HepG2 (cell line): ENCODE data around the gene SULT1A3. TPM values are rescaled to one million over a fixed set of nuclear protein-coding genes. Genes with fewer than 3 reads are reported as not detected.
"Not testable (repeated sequence)": the region's sequence is repeated elsewhere in the genome, so short reads cannot be mapped to it uniquely, and the experiment has no call there.

Experiments used
- ATAC-seq: fragments of 200-7000 bp; cut with Tn5 transposase; 3 replicates; pipeline ENCODE4 v1.9.1; 2020; ENCODE audit warnings: mild to moderate bottlenecking, moderate library complexity
- BruUV-seq: library from RNA; stranded (reverse); fragments of 400-500 nt; replicated peaks from 2 replicates; lab custom pipeline; 2021; lab: Mats Ljungman, UMichigan
- CTCF ChIA-PET: fragments of 300-600 bp; formaldehyde crosslinking; extraction: SDS; loops from one replicate; lab custom pipeline; 2021; ENCODE audit warnings: low total read pairs, inconsistent platforms, low intra/inter-chr PET ratio; lab: Yijun Ruan, JAX
- POLR2A ChIA-PET: fragments of 350-600 bp; sonication (Branson Sonifier 250); formaldehyde crosslinking; loops from one replicate; lab custom pipeline; 2020; ENCODE audit warnings: antibody characterized with exemption, inconsistent platforms; lab: Yijun Ruan, JAX
- DNase-seq: peaks from one replicate; pipeline ENCODE4 v3.0.0-alpha.2; 2015; ENCODE audit warnings: low spot score
- FAIRE-seq: peaks from 3 replicates; lab custom pipeline; 2011; peaks lifted over from hg19 to GRCh38; lab: Jason Lieb, UNC
- H2AFZ ChIP-seq: one replicate; pipeline ENCODE4 v1.6.1; 2011; ENCODE audit warnings: low read length, inconsistent platforms
- H3K27ac ChIP-seq: fragments of 300-600 bp; 3 replicates; pipeline ENCODE4 v1.8.0; 2011; ENCODE audit warnings: mixed run types, mild to moderate bottlenecking, mixed read lengths, low read length, inconsistent platforms; ENCODE audit not compliant: insufficient read depth; ENCODE audit errors: extremely low read length
- H3K27me3 ChIP-seq, 2 experiments: fragments of 200-600 bp in 1 of 2; 2 replicates in 1 of 2; 3 replicates in 1 of 2; pipeline versions ENCODE4 v1.6.0 to v1.8.0; 2011; ENCODE audit warnings: low read length in 2 of 2, mild to moderate bottlenecking in 2 of 2, moderate library complexity in 2 of 2, inconsistent platforms in 1 of 2; ENCODE audit not compliant: insufficient read depth in 2 of 2, control insufficient read depth in 1 of 2
- H3K36me3 ChIP-seq, 2 experiments: fragments of 200-600 bp in 1 of 2; replicated peaks in 1 of 2; 2 replicates in 1 of 2; 3 replicates in 1 of 2; pipeline versions ENCODE4 v1.5.1 to v1.8.0; 2011; ENCODE audit warnings: low read length in 2 of 2, inconsistent platforms in 1 of 2; ENCODE audit not compliant: insufficient read depth in 2 of 2, control insufficient read depth in 1 of 2
- H3K4me1 ChIP-seq: 2 replicates; pipeline ENCODE4 v1.5.1; 2012; ENCODE audit warnings: low read length, inconsistent platforms; ENCODE audit not compliant: insufficient read depth
- H3K4me2 ChIP-seq: 2 replicates; pipeline ENCODE4 v1.6.0; 2011; ENCODE audit warnings: low read depth, low read length, inconsistent platforms
- H3K4me3 ChIP-seq, 3 experiments: fragments of 200-600 bp in 1 of 3; sonication (generic), shearing (Covaris generic) in 1 of 3; replicated peaks in 1 of 3; 2 replicates each; pipeline ENCODE4 v1.5.1; 2011 to 2016; ENCODE audit warnings: low read length in 3 of 3, inconsistent platforms in 2 of 3, low read depth in 2 of 3, mild to moderate bottlenecking in 2 of 3, control low read depth in 1 of 3, mixed read lengths in 1 of 3; ENCODE audit not compliant: insufficient read depth in 1 of 3
- H3K79me2 ChIP-seq: one replicate; pipeline ENCODE4 v1.6.1; 2011; ENCODE audit warnings: low read length, inconsistent platforms; ENCODE audit not compliant: insufficient read depth
- H3K9ac ChIP-seq: 2 replicates; pipeline ENCODE4 v1.6.0; 2011; ENCODE audit warnings: mild to moderate bottlenecking, low read depth, low read length, inconsistent platforms; ENCODE audit not compliant: insufficient read depth
- H3K9me3 ChIP-seq: 2 replicates; pipeline ENCODE4 v1.5.1; 2012; ENCODE audit warnings: mild to moderate bottlenecking, low read length
- H4K20me1 ChIP-seq: 2 replicates; pipeline ENCODE4 v1.6.0; 2011; ENCODE audit warnings: inconsistent platforms, mild to moderate bottlenecking, low read length, moderate library complexity; ENCODE audit not compliant: insufficient read depth
- AGO2 ChIP-seq: fragments of 200-400 bp; formaldehyde crosslinking; optimal IDR thresholded peaks from 2 replicates; pipeline ENCODE3; 2017; ENCODE audit warnings: mild to moderate bottlenecking, low read depth, low read length, moderate library complexity
- GABPA ChIP-seq, 2 experiments: IDR thresholded peaks; 2 replicates each; pipeline ENCODE4 v1.6.1; 2011 to 2016; ENCODE audit warnings: low read depth in 2 of 2, low read length in 1 of 2, missing biosample characterization in 1 of 2, missing genetic modification characterization in 1 of 2
- ZNF629 ChIP-seq: sonication (generic); formaldehyde crosslinking; conservative IDR thresholded peaks from 2 replicates; pipeline ENCODE4 v1.5.0; 2020; ENCODE audit warnings: missing genetic modification reagents
- WGBS: methylation state at CpG from one replicate; pipeline ENCODE4 v1.1.6; 2017; ENCODE audit warnings: low lambda C conversion rate; 5-methylcytosine and 5-hydroxymethylcytosine counted together
- in situ Hi-C: cut with HindIII; loops from 2 replicates; pipeline ENCODE4 v1.10.0; 2017; ENCODE audit warnings: low pct_unique_long_range_greater_than_20kb; ENCODE audit not compliant: extremely low pct_ligation_motif_present
- intact Hi-C: fragments of 100-400 bp; cut with micrococcal nuclease; formaldehyde crosslinking; loops from one replicate; pipeline ENCODE4 v1.10.0; 2022; ENCODE audit not compliant: unreplicated experiment
- polyA plus RNA-seq, 8 experiments: library from polyadenylated mRNA; depleted of rRNA in 3 of 8; stranded (reverse) in 7 of 8; unstranded in 1 of 8; fragments of >200 nt; fragmentation: Illumina TruSeq in 4 of 8; extraction: Trizol in 4 of 8; gene quantifications; 2 replicates each; pipeline versions ENCODE4 v1.2.1 to v1.2.3, GENCODE V29; 2011 to 2016; ENCODE audit warnings: low read depth in 4 of 8, missing spikeins in 1 of 8, mixed read lengths in 1 of 8; ENCODE audit not compliant: insufficient read depth in 1 of 8
- total RNA-seq, 5 experiments: library from RNA; depleted of rRNA; stranded (reverse); fragments of >200 nt; fragmentation: Illumina TruSeq; extraction: Trizol; gene quantifications; 2 replicates each; pipeline ENCODE4 v1.2.3, GENCODE V29; 2016; ENCODE audit warnings: low read depth in 1 of 5

Gene SULT1A3
- total and polyA plus RNA-seq, 2 of the 13 experiments (the other 11 are each of a cell fraction or from before 2014, with no cell fraction given) = 21.0 to 28.3 TPM

- CTCF ChIA-PET = no interaction called here
- BruUV-seq = no TSS peak
Measured at GRCh38 chr16:30187971-30188561, 11.0 kb upstream of the SULT1A3 start.

GRCh38 chr16:30191158-30191557 is 7.9 kb upstream of the SULT1A3 start:
- FAIRE-seq, H3K27me3 ChIP-seq, H3K27ac ChIP-seq, H2AFZ ChIP-seq, H4K20me1 ChIP-seq, H3K9me3 ChIP-seq, H3K4me2 ChIP-seq, CTCF ChIA-PET, H3K4me1 ChIP-seq, H3K36me3 ChIP-seq, H3K4me3 ChIP-seq, POLR2A ChIA-PET, DNase-seq, in situ Hi-C loops, BruUV-seq, intact Hi-C loops, H3K79me2 ChIP-seq, H3K9ac ChIP-seq, ATAC-seq: not testable (repeated sequence)
- WGBS = 97% methylated on average over 6 of the region's 12 CpGs

More at GRCh38 chr16:30187971-30188561, 11.0 kb upstream of the SULT1A3 start:
- Histone ChIP-seq H3K27ac (no peak overlapping the region), H3K79me2 (no peaks in the 10 kb centered on the region), H3K36me3 (no peaks in the 10 kb centered on the region), H3K27me3 (no peaks in the 10 kb centered on the region), H2AFZ (no peak overlapping the region), H3K4me1 (peaks cover 24% of the 10 kb centered on the region), H4K20me1 (no peaks in the 10 kb centered on the region), H3K4me2 (no peak overlapping the region), H3K9me3 (no peaks in the 10 kb centered on the region), H3K4me3 (no peak overlapping the region), H3K9ac (no peak overlapping the region)
- FAIRE-seq = no peak
- 100% methylated on average over 12 of the region's 23 CpGs for WGBS
- DNase-seq = no peak
- no peak for ATAC-seq
- no peak for TF ChIP-seq GABPA (IDR thresholded peaks at IDR 0.05; ENCODE audit: low read depth, low read length)
- no peak for TF ChIP-seq GABPA (CRISPR knock-in tag; IDR thresholded peaks at IDR 0.05; ENCODE audit: low read depth)
- TF ChIP-seq ZNF629 = 0 out of 2 replicates have a peak, but pooled peaks have one; percentile 15
- TF ChIP-seq AGO2 = peak; percentile 75
- POLR2A ChIA-PET = no interaction called here
- intact Hi-C loops = no loop called here
- in situ Hi-C loops = no loop called here

GRCh38 chr16:30193098-30193497 is 6.0 kb upstream of the SULT1A3 start:
- H3K4me3 ChIP-seq, intact Hi-C loops, H4K20me1 ChIP-seq, POLR2A ChIA-PET, H3K9ac ChIP-seq, CTCF ChIA-PET, H3K27ac ChIP-seq, BruUV-seq, H3K4me2 ChIP-seq, H3K27me3 ChIP-seq, DNase-seq, H3K9me3 ChIP-seq, H2AFZ ChIP-seq, H3K36me3 ChIP-seq, in situ Hi-C loops, H3K4me1 ChIP-seq, H3K79me2 ChIP-seq: not testable (repeated sequence)
- peak; percentile 43 for FAIRE-seq
- no CpG with 5 or more reads among the region's 21 CpGs for WGBS
- peak; percentile 49 for ATAC-seq

GRCh38 chr16:30193615-30194014 is 5.4 kb upstream of the SULT1A3 start, which contains the start of the genes BOLA2B and SLX1A:
Gene BOLA2B (minus strand): TSS chr16:30193666. CDS start chr16:30193595, 71 bp downstream.
Gene SLX1A (plus strand): TSS chr16:30193875. CDS start chr16:30194085, 210 bp downstream.
- ATAC-seq (peak; percentile 93), FAIRE-seq (peak; percentile 97)
- H3K9me3 ChIP-seq, H4K20me1 ChIP-seq, BruUV-seq, H3K27ac ChIP-seq, DNase-seq, H3K4me1 ChIP-seq, H3K27me3 ChIP-seq, in situ Hi-C loops, H3K36me3 ChIP-seq, POLR2A ChIA-PET, intact Hi-C loops, H2AFZ ChIP-seq, CTCF ChIA-PET, H3K79me2 ChIP-seq: not testable (repeated sequence)
- peak within 1 kb of the TSS; percentile 61 for H3K4me2 ChIP-seq
- peak within 1 kb of the TSS; percentile 29; the same call in 1 of the 2 replicates for H3K9ac ChIP-seq
- H3K4me3 ChIP-seq = peak within 1 kb of the TSS in 2 of 3 experiments; percentile 60 to 71; a peak in 3 of 6 replicates
- no CpG with 5 or more reads among the region's 34 CpGs for WGBS
